SK-N-MC (cell line): ENCODE data around the gene DAP3.
"Not testable (repeated sequence)": the region's sequence is repeated elsewhere in the genome, so short reads cannot be mapped to it uniquely, and the experiment has no call there.

Experiments
- EZH2 ChIP-seq: fragments of 200-600 bp; sonication (generic); IDR thresholded peaks from one replicate; pipeline ENCODE4 v1.6.1; 2017; ENCODE audit warnings: antibody characterized with exemption
- FOXP2 ChIP-seq: optimal IDR thresholded peaks from 2 replicates; pipeline ENCODE3; 2011; ENCODE audit warnings: mild to moderate bottlenecking, moderate library complexity; ENCODE audit not compliant: insufficient read depth; ENCODE audit errors: extremely low read length, control extremely low read depth
- POLR2AphosphoS5 ChIP-seq: IDR thresholded peaks from 2 replicates; pipeline ENCODE4 v1.6.1; 2012; ENCODE audit warnings: mild to moderate bottlenecking, low read depth, low read length, borderline replicate concordance

DNA sequence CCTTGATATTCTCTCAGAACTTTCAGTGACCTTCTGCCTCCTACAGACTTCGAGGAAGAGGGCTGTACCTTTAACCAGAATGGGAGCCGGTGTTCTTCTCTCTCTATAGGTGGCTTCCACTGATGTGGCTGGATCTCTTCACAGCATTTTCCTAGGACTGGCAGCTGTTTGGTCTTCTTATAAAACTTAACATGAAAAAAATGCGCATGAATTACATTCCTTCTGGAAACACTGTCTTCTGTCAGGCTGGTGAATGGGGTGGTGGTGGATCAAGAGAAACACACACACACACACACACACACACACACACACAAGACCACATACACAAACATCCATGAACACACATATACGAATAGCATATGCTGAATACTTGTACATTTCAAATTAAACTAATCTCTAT, 27.7 kb upstream of the DAP3 start:
- not testable (repeated sequence) for TF ChIP-seq EZH2, POLR2AphosphoS5, FOXP2
